HL-60 (cell line): ENCODE results near the gene TROAP.

Experiments
- DNase-seq, 2 experiments: peaks; one replicate each; pipeline ENCODE4 v3.0.0-alpha.2; 2010 to 2020; ENCODE audit warnings: low read depth in 1 of 2, low spot score in 1 of 2
- H3K27ac ChIP-seq: fragments of 250-450 bp; sonication (Bioruptor Pico); replicated peaks from 2 replicates; pipeline ENCODE4 v1.5.1; 2020; ENCODE audit warnings: mild to moderate bottlenecking, moderate library complexity
- H3K27me3 ChIP-seq: fragments of 250-450 bp; sonication (Bioruptor Pico); 2 replicates; pipeline ENCODE4 v1.5.1; 2021; ENCODE audit warnings: mild to moderate bottlenecking, moderate library complexity; ENCODE audit not compliant: insufficient read depth, poor library complexity, severe bottlenecking
- H3K4me3 ChIP-seq: replicated peaks from 2 replicates; pipeline ENCODE4 v1.5.1; 2011; ENCODE audit warnings: mild to moderate bottlenecking, control low read depth, low read length; ENCODE audit not compliant: insufficient read depth
- CTCF ChIP-seq: IDR thresholded peaks from one replicate; pipeline ENCODE4 v1.5.1; 2011; ENCODE audit warnings: low read length, control low read depth, inconsistent platforms; ENCODE audit not compliant: insufficient read depth
- GABPA ChIP-seq: IDR thresholded peaks from 2 replicates; pipeline ENCODE4 v1.6.1; 2012; ENCODE audit warnings: low read depth
- POLR2AphosphoS5 ChIP-seq: IDR thresholded peaks from 2 replicates; pipeline ENCODE4 v1.6.1; 2012; ENCODE audit warnings: low read depth
- REST ChIP-seq: IDR thresholded peaks from 2 replicates; pipeline ENCODE4 v1.6.1; 2012; ENCODE audit warnings: low read depth; ENCODE audit not compliant: insufficient replicate concordance
- SPI1 ChIP-seq: IDR thresholded peaks from 2 replicates; pipeline ENCODE4 v1.6.1; 2012; ENCODE audit warnings: low read depth, mild to moderate bottlenecking, borderline replicate concordance

Gene TROAP

GRCh38 chr12:49368240-49368600 lies 45.2 kb downstream of the TROAP start:
- no peak overlapping the region for H3K27ac ChIP-seq
- DNase-seq: no peak
- TF ChIP-seq CTCF (no peak), SPI1 (no peak), GABPA (no peak), POLR2AphosphoS5 (no peak), REST (no peak)
- H3K4me3 ChIP-seq: no peak overlapping the region
- no peaks in the 10 kb centered on the region for H3K27me3 ChIP-seq

- no peak overlapping the region for H3K27ac ChIP-seq
- no peak overlapping the region for H3K4me3 ChIP-seq
- no peaks in the 10 kb centered on the region for H3K27me3 ChIP-seq
- TF ChIP-seq CTCF: no peak
- no peak for TF ChIP-seq SPI1
- TF ChIP-seq POLR2AphosphoS5: no peak
- no peak for TF ChIP-seq REST
- no peak for TF ChIP-seq GABPA
- DNase-seq: peak in 1 of 2 experiments; percentile 55
Observed at GRCh38 chr12:49369411-49370145, 46.5 kb downstream of the TROAP start.

- no peak overlapping the region for H3K4me3 ChIP-seq
- DNase-seq: no peak
- H3K27ac ChIP-seq: no peak overlapping the region
- H3K27me3 ChIP-seq: no peaks in the 10 kb centered on the region
- no peak for TF ChIP-seq SPI1
- TF ChIP-seq REST: no peak
- TF ChIP-seq CTCF: no peak
- TF ChIP-seq POLR2AphosphoS5: no peak
- TF ChIP-seq GABPA: no peak
Observed at GRCh38 chr12:49370539-49370938, 47.5 kb downstream of the TROAP start.
